ENCODE data around the gene CENPN. TPM values are rescaled to one million over a fixed set of nuclear protein-coding genes. Genes with fewer than 3 reads are reported as not detected.

Gene CENPN
- total and polyA plus RNA-seq, 2 of the 13 experiments (the other 11 are each of a cell fraction or from before 2014, with no cell fraction given), result 29.7 to 129 TPM

GRCh38 chr16:81026429-81026828 is 19.4 kb downstream of the CENPN start:
- BruUV-seq (replicated peaks), result no TSS peak
- Histone ChIP-seq H3K36me3 (replicated peaks in 1 of 2; ENCODE audit: control insufficient read depth in 1 of 2, insufficient read depth in 2 of 2, low read length in 2 of 2) (peaks cover 9 to 66% of the 10 kb centered on the region in 2 experiments), H3K4me1 (ENCODE audit: insufficient read depth, low read length) (no peaks in the 10 kb centered on the region), H3K9ac (ENCODE audit: insufficient read depth, low read depth, low read length) (no peak overlapping the region), H3K27me3 (ENCODE audit: control insufficient read depth in 1 of 2, insufficient read depth in 2 of 2, low read length in 2 of 2) (no peaks in the 10 kb centered on the region), H3K4me3 (replicated peaks in 1 of 3; ENCODE audit: insufficient read depth in 1 of 3, low read depth in 2 of 3, low read length in 3 of 3) (no peak overlapping the region), H4K20me1 (ENCODE audit: insufficient read depth, low read length) (no peaks in the 10 kb centered on the region), H2AFZ (ENCODE audit: low read length) (no peak overlapping the region), H3K9me3 (ENCODE audit: low read length) (no peaks in the 10 kb centered on the region), H3K4me2 (ENCODE audit: low read depth, low read length) (no peak overlapping the region), H3K79me2 (ENCODE audit: insufficient read depth, low read length) (no peaks in the 10 kb centered on the region), H3K27ac (ENCODE audit: extremely low read length, insufficient read depth, low read length) (no peak overlapping the region)
- in situ Hi-C loops (cut with HindIII; ENCODE audit: extremely low pct_ligation_motif_present, low pct_unique_long_range_greater_than_20kb), result loop anchor here (25.0 kb wide), 1 partner anchor 711 kb away; no protein-coding TSS in a partner anchor
- ChIA-PET POLR2A (no interaction called here), CTCF (ENCODE audit: low intra/inter-chr PET ratio, low total read pairs) (no interaction called here)
- no peak for FAIRE-seq
- no peak for TF ChIP-seq GTF2F1 (IDR thresholded peaks at IDR 0.05; ENCODE audit: low read length)
- no peak for TF ChIP-seq MAZ (IDR thresholded peaks at IDR 0.05; ENCODE audit: borderline replicate concordance, low read depth, low read length)
- TF ChIP-seq MAZ (CRISPR knock-in tag; IDR thresholded peaks at IDR 0.05; ENCODE audit: low read depth), result no peak
- TF ChIP-seq CEBPB (IDR thresholded peaks at IDR 0.05; ENCODE audit: borderline replicate concordance, low read depth, low read length), result peak; percentile 71; the same call in 1 of the 2 replicates
- TF ChIP-seq JARID2 (CRISPR knock-in tag; IDR thresholded peaks at IDR 0.05; ENCODE audit: insufficient replicate concordance), result no peak
- TF ChIP-seq SP2 (CRISPR knock-in tag; IDR thresholded peaks at IDR 0.05), result no peak
- DNase-seq (ENCODE audit: low spot score), result no peak
- WGBS (ENCODE audit: low lambda C conversion rate), result 96% methylated on average over 4 of the region's 4 CpGs
- intact Hi-C loops (cut with micrococcal nuclease; ENCODE audit: unreplicated experiment), result no loop called here
- ATAC-seq, result no peak

GRCh38 chr16:81029930-81030604 is 23.1 kb downstream of the CENPN start:
- Histone ChIP-seq H3K4me1 (ENCODE audit: insufficient read depth, low read length) (no peaks in the 10 kb centered on the region), H4K20me1 (ENCODE audit: insufficient read depth, low read length) (no peaks in the 10 kb centered on the region), H3K9ac (ENCODE audit: insufficient read depth, low read depth, low read length) (no peak overlapping the region), H3K36me3 (replicated peaks in 1 of 2; ENCODE audit: control insufficient read depth in 1 of 2, insufficient read depth in 2 of 2, low read length in 2 of 2) (peaks cover 5 to 34% of the 10 kb centered on the region in 2 experiments; a peak in 4 of 5 replicates), H2AFZ (ENCODE audit: low read length) (no peak overlapping the region), H3K27ac (ENCODE audit: extremely low read length, insufficient read depth, low read length) (no peak overlapping the region), H3K4me3 (replicated peaks in 1 of 3; ENCODE audit: insufficient read depth in 1 of 3, low read depth in 2 of 3, low read length in 3 of 3) (no peak overlapping the region), H3K4me2 (ENCODE audit: low read depth, low read length) (no peak overlapping the region), H3K27me3 (ENCODE audit: control insufficient read depth in 1 of 2, insufficient read depth in 2 of 2, low read length in 2 of 2) (no peaks in the 10 kb centered on the region), H3K9me3 (ENCODE audit: low read length) (no peaks in the 10 kb centered on the region; the same call in 1 of the 2 replicates), H3K79me2 (ENCODE audit: insufficient read depth, low read length) (no peaks in the 10 kb centered on the region)
- TF ChIP-seq BRF2 (CRISPR knock-in tag; IDR thresholded peaks at IDR 0.05) (no peak), ZNF230 (CRISPR knock-in tag; IDR thresholded peaks at IDR 0.05) (no peak), HINFP (CRISPR knock-in tag; IDR thresholded peaks at IDR 0.05; ENCODE audit: low read depth) (no peak), RXRA (CRISPR knock-in tag; IDR thresholded peaks at IDR 0.05) (no peak), ZNF570 (CRISPR knock-in tag; IDR thresholded peaks at IDR 0.05; ENCODE audit: borderline replicate concordance) (no peak), BCL3 (CRISPR knock-in tag; IDR thresholded peaks at IDR 0.05) (no peak), ETV6 (CRISPR knock-in tag; conservative IDR thresholded peaks at IDR 0.05) (no peak), IRX3 (CRISPR knock-in tag; IDR thresholded peaks at IDR 0.05; ENCODE audit: borderline replicate concordance, low read depth) (no peak), ZNF761 (CRISPR knock-in tag; conservative IDR thresholded peaks at IDR 0.05) (no peak)
- no peak for ATAC-seq
- ChIA-PET POLR2A (no interaction called here), CTCF (ENCODE audit: low intra/inter-chr PET ratio, low total read pairs) (no interaction called here)
- intact Hi-C loops (cut with micrococcal nuclease; ENCODE audit: unreplicated experiment), result loop anchor here (10.0 kb wide), 1 partner anchor 115 kb away; no protein-coding TSS in a partner anchor
- WGBS (ENCODE audit: low lambda C conversion rate), result 91% methylated on average over 11 of the region's 11 CpGs
- no peak for FAIRE-seq
- BruUV-seq (replicated peaks), result no TSS peak
- in situ Hi-C loops (cut with HindIII; ENCODE audit: extremely low pct_ligation_motif_present, low pct_unique_long_range_greater_than_20kb), result loop anchor here (25.0 kb wide), 1 partner anchor 707 kb away; no protein-coding TSS in a partner anchor
- DNase-seq (ENCODE audit: low spot score), result no peak

Data from HepG2 (cell line).